ENCODE results near the gene HCRT.
"Not testable (repeated sequence)": the region's sequence is repeated elsewhere in the genome, so short reads cannot be mapped to it uniquely, and the experiment has no call there.

Gene HCRT

GRCh38 chr17:42212382-42212781, 27.1 kb upstream of the HCRT start:
- no peak for ATAC-seq
- TF ChIP-seq ESRRG (CRISPR knock-in tag; IDR thresholded peaks at IDR 0.05) (no peak), GLIS3 (CRISPR knock-in tag; IDR thresholded peaks at IDR 0.05) (no peak), TCF4 (CRISPR knock-in tag; IDR thresholded peaks at IDR 0.05; ENCODE audit: borderline replicate concordance) (no peak), OSR1 (CRISPR knock-in tag; IDR thresholded peaks at IDR 0.05) (no peak), ISL1 (CRISPR knock-in tag; IDR thresholded peaks at IDR 0.05) (no peak), TOX (CRISPR knock-in tag; IDR thresholded peaks at IDR 0.05; ENCODE audit: borderline replicate concordance) (no peak), PATZ1 (CRISPR knock-in tag; IDR thresholded peaks at IDR 0.05; ENCODE audit: borderline replicate concordance) (no peak), SNAI2 (CRISPR knock-in tag; IDR thresholded peaks at IDR 0.05) (no peak), BACH2 (CRISPR knock-in tag; IDR thresholded peaks at IDR 0.05; ENCODE audit: borderline replicate concordance) (no peak), CSDC2 (CRISPR knock-in tag; IDR thresholded peaks at IDR 0.05) (no peak), RARB (CRISPR knock-in tag; IDR thresholded peaks at IDR 0.05) (no peak), POU6F1 (CRISPR knock-in tag; IDR thresholded peaks at IDR 0.05; ENCODE audit: borderline replicate concordance, low read depth) (no peak), ZFP30 (CRISPR knock-in tag; IDR thresholded peaks at IDR 0.05) (no peak), ARNTL (CRISPR knock-in tag; IDR thresholded peaks at IDR 0.05; ENCODE audit: borderline replicate concordance, low read depth) (no peak), ZC3H10 (CRISPR knock-in tag; IDR thresholded peaks at IDR 0.05) (no peak), ZNF565 (CRISPR knock-in tag; conservative IDR thresholded peaks at IDR 0.05; ENCODE audit: low read depth) (no peak), PPARA (CRISPR knock-in tag; IDR thresholded peaks at IDR 0.05; ENCODE audit: borderline replicate concordance) (no peak)
- TF ChIP-seq, protein P1, sequence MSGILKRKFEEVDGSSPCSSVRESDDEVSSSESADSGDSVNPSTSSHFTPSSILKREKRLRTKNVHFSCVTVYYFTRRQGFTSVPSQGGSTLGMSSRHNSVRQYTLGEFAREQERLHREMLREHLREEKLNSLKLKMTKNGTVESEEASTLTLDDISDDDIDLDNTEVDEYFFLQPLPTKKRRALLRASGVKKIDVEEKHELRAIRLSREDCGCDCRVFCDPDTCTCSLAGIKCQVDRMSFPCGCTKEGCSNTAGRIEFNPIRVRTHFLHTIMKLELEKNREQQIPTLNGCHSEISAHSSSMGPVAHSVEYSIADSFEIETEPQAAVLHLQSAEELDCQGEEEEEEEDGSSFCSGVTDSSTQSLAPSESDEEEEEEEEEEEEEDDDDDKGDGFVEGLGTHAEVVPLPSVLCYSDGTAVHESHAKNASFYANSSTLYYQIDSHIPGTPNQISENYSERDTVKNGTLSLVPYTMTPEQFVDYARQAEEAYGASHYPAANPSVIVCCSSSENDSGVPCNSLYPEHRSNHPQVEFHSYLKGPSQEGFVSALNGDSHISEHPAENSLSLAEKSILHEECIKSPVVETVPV (CRISPR knock-in tag; IDR thresholded peaks at IDR 0.05), result no peak
- TF ChIP-seq, protein P2, sequence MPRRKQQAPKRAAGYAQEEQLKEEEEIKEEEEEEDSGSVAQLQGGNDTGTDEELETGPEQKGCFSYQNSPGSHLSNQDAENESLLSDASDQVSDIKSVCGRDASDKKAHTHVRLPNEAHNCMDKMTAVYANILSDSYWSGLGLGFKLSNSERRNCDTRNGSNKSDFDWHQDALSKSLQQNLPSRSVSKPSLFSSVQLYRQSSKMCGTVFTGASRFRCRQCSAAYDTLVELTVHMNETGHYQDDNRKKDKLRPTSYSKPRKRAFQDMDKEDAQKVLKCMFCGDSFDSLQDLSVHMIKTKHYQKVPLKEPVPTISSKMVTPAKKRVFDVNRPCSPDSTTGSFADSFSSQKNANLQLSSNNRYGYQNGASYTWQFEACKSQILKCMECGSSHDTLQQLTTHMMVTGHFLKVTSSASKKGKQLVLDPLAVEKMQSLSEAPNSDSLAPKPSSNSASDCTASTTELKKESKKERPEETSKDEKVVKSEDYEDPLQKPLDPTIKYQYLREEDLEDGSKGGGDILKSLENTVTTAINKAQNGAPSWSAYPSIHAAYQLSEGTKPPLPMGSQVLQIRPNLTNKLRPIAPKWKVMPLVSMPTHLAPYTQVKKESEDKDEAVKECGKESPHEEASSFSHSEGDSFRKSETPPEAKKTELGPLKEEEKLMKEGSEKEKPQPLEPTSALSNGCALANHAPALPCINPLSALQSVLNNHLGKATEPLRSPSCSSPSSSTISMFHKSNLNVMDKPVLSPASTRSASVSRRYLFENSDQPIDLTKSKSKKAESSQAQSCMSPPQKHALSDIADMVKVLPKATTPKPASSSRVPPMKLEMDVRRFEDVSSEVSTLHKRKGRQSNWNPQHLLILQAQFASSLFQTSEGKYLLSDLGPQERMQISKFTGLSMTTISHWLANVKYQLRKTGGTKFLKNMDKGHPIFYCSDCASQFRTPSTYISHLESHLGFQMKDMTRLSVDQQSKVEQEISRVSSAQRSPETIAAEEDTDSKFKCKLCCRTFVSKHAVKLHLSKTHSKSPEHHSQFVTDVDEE (CRISPR knock-in tag; IDR thresholded peaks at IDR 0.05), result no peak

GRCh38 chr17:42211921-42212341, 26.7 kb upstream of the HCRT start:
- ATAC-seq, result not testable (repeated sequence)

DNA sequence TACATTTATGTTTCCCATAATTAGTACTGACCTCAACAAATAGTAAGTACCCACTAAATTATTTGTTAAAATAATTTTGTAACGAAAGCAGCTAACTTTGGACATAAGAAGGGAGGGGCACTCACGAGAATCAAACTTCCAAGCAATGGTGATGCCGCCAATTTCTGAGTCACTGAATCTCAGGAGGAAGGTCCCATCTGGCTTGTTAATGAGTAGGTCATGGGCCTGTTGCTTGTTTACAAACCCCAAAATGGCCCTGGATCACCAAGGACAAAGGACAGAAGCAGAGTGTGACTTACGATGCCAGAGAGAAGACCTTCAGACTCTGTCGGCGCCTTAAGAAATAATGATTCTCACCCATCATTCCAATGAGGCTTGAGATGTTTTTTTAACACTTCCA, 24.8 kb upstream of the HCRT start:
- ATAC-seq, result no peak

More for the DNA sequence above, 24.8 kb upstream of the HCRT start:
- TF ChIP-seq BACH2 (CRISPR knock-in tag; IDR thresholded peaks at IDR 0.05; ENCODE audit: borderline replicate concordance) (no peak), ARNTL (CRISPR knock-in tag; IDR thresholded peaks at IDR 0.05; ENCODE audit: borderline replicate concordance, low read depth) (no peak), TOX (CRISPR knock-in tag; IDR thresholded peaks at IDR 0.05; ENCODE audit: borderline replicate concordance) (no peak), PPARA (CRISPR knock-in tag; IDR thresholded peaks at IDR 0.05; ENCODE audit: borderline replicate concordance) (no peak), PATZ1 (CRISPR knock-in tag; IDR thresholded peaks at IDR 0.05; ENCODE audit: borderline replicate concordance) (no peak), CSDC2 (CRISPR knock-in tag; IDR thresholded peaks at IDR 0.05) (no peak), POU6F1 (CRISPR knock-in tag; IDR thresholded peaks at IDR 0.05; ENCODE audit: borderline replicate concordance, low read depth) (no peak), SNAI2 (CRISPR knock-in tag; IDR thresholded peaks at IDR 0.05) (no peak), ZFP30 (CRISPR knock-in tag; IDR thresholded peaks at IDR 0.05) (no peak), ESRRG (CRISPR knock-in tag; IDR thresholded peaks at IDR 0.05) (no peak), RARB (CRISPR knock-in tag; IDR thresholded peaks at IDR 0.05) (no peak)
- TF ChIP-seq, protein P1 (CRISPR knock-in tag; IDR thresholded peaks at IDR 0.05), result no peak

All from SK-N-SH treated with all-trans-retinoic acid at 6 μM for 48 hours (cell line).